HG03442 (cell line): ENCODE measurements around the gene IFNK.
"Not testable (repeated sequence)": the region's sequence is repeated elsewhere in the genome, so short reads cannot be mapped to it uniquely, and the experiment has no call there.

Experiments used
- ATAC-seq: cut with Tn5 transposase; IDR thresholded peaks from one replicate; pipeline ENCODE4 v1.9.1; 2021; ENCODE audit warnings: mild to moderate bottlenecking, moderate library complexity; ENCODE audit not compliant: unreplicated experiment

IFNK gene, protein sequence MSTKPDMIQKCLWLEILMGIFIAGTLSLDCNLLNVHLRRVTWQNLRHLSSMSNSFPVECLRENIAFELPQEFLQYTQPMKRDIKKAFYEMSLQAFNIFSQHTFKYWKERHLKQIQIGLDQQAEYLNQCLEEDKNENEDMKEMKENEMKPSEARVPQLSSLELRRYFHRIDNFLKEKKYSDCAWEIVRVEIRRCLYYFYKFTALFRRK

GRCh38 chr9:27524236-27524635, at the start of gene IFNK:
Gene IFNK (plus strand): TSS chr9:27524290. CDS start chr9:27524337, 47 bp downstream.
- ATAC-seq = no peak

- no peak for ATAC-seq
Measured at GRCh38 chr9:27474305-27474704, 49.8 kb upstream of the IFNK start.

GRCh38 chr9:27475057-27475595, 49.0 kb upstream of the IFNK start:
- no peak for ATAC-seq

DNA sequence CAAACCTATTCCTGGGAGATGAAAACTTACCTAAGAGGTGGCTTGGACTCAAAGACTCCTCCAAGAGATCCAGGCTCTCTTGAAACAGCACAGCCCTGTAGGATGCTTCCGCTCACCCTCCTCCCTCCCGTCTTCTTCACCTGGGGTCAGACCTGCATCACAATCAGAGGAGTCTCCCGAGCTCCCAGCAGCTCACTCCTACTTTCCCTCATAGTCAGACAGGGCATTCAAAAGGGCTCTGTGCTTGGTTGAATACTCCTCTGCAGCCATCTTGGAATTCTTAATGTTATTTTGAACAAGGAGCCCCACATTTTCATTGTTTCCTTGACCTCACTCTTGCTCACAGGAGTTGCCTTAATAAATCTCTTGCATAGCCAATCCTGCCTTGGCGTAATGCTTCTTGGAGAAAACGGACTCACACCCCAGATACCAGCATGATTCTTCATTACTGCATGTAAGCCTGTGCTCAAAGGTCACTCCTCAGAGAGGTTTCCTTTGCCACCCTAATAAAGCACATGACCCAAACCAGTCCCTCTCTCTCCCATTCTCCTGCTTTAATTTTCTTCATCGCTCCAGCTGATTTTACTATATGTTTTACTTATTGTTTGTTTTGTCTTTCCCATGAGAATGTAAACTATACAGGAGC, 47.1 kb upstream of the IFNK start:
- ATAC-seq = no peak

- ATAC-seq = no peak
Measured at GRCh38 chr9:27478322-27478721, 45.8 kb upstream of the IFNK start.

DNA sequence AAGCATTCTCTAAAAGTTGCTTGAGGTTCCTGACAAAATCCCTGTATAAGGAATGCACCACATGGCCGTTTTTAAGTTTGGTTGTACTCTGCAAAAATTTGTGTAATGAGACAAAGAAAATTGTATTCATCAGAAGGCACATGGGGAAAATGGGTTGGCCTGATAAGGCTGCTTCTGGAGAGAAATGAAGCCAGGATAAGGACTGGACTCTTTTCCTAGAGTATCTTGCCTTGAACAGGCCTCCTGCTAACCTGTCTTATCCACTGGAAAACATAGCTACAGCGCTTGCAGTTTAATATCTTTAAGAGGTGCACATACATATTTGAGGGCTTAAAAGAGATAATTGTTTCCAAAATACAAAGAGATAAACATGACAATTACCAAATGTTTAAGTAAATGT, 41.4 kb upstream of the IFNK start:
- no peak for ATAC-seq

- no peak for ATAC-seq
Measured at GRCh38 chr9:27483576-27483975, 40.5 kb upstream of the IFNK start.

DNA sequence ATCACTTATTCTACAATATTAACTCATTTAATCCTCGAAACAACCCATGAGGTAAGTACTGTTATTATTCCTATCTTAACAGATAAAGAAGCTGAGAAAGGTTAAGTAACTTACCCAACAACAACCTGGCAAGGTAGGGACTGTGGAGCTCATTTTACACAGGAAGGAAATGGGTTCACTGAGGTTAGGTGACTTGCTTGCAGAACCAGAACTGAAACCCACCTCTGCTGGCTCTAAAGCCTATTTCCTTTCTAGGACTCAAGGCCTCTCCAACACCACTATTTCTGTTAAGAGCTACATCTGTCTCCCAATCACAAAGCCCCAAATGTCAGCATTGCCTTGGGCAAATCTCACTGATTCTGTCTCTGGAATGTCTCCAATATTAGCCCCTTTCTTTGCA, 38.9 kb upstream of the IFNK start:
- peak; percentile 70 for ATAC-seq

DNA sequence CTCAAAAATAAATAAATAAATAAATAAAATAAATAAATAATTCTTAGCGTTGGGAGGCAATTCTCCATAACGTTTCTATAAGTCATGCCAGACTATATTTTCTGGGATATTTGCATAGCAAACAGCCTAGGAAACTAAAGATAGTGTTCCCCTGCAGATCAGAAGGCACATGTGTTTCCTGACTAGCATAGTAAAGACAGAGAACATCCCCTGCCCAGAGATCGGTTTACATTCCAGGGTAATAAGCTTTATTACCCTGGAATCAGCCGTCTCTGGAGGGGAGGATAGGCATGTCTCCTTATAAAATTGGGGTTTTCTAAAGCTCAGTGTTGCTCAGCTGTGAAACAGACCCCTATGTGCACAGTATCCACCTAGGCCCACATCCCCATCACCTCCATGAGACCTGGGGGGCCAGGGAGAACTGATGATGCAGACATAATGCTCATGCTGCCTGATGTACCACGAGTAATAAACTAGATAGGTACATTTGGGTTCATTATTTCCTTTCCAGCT, 36.9 kb upstream of the IFNK start:
- ATAC-seq = no peak

DNA sequence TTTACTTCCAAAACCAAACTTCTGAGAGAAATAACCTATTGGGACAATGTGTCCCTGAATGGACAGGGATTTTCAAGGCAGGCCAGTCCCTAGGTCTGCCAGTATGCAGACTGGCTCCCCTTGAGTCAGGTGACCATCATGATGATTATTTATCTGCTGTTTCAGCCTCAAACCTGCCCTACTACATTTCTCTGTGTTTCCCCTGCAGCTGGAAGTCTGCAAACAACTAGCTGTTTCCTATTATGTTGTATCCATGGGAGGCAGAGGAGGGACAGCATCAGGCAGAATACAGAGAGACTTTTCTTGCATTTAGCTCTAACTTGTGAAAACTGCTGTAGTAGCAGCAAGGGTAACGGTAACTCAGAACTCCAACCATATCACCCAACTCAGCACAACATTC, 36.2 kb upstream of the IFNK start:
- ATAC-seq = no peak

DNA sequence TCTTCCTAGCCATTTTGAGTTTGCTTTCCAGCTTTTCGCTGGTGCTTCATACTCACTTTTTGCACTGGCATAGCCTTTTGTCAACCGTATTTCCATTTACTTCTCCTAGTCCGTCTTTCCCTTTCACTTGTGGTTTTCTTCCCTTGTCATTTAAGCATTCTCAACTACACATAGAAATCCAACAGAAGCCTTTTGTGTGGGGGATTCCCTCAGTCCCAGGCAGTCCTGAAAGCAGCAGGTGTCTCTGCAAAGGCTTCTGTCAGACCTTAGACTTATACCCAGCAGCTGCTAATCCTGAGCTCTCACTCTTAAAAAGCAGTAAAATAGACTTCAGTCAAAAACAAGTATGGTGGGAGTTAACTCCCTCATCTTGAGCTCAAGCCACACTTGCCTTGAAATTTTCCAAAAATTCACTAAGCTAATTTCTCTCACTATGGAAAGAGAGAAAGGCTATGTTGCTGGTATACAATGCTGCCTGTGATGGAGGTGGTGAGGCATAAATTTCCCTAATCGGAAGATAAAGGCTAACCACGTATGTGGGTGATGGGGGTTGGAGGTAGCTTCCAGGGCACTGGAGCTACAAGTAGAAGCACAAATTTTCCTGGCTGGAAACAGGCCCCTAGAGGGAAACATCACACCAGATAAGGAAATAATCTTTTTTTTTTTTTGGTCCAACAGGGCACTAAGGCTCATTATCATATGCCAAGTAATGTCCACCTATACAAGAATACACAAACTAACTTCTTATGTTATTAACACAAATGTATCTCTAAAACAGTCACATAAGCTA, 34.8 kb upstream of the IFNK start:
- peak; percentile 85 for ATAC-seq

GRCh38 chr9:27491154-27491553, 32.9 kb upstream of the IFNK start:
- ATAC-seq = peak; percentile 45

DNA sequence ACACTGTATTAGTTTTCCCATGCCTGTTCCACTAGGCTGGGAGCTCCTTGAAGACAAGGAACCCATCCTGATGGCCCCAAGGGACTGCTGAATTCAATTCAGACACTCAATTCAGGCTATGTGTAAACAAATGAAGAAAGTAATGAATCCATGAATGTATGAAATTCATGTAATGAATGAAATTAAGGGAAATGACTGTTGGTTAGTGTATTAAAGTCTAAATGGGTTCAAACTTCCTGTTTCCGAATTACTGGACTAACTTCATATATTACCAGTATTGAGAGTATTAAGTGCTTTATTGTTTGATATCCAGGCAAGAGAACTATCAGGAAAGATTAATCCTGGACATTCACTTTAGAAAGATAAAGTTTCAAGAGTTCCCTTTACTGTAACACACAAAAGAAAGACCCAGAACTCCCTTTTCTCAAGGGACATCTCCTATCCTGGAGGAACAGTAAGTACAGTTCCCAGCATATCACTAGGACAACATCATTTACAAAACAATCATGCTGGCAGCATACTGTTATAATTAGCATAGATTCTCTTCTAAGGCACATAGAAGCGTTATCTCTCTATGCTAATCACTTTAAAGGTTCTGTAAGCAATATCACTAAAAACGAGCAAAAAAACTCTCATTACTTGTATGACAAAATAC, 28.5 kb upstream of the IFNK start:
- no peak for ATAC-seq

DNA sequence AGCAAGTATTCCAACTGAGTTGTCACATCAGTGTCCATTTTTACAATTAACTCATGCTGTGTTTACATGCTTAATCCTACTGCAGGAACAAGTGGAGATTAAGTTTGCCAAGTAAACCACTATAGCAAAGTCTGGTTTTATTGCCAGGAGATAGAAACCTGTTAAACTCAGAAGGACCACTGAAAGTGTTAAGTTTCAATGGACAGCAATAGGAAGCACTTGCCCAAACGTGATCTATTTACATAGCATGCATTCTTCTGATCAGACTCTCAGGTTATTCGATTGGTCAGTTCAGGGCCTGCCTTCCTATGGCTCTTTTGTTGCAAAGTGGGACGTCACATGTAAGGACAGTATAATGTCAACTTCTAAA, 28.0 kb upstream of the IFNK start:
- no peak for ATAC-seq

GRCh38 chr9:27497883-27498417, 26.1 kb upstream of the IFNK start:
- no peak for ATAC-seq

GRCh38 chr9:27499451-27499850, 24.6 kb upstream of the IFNK start:
- peak; percentile 73 for ATAC-seq

DNA sequence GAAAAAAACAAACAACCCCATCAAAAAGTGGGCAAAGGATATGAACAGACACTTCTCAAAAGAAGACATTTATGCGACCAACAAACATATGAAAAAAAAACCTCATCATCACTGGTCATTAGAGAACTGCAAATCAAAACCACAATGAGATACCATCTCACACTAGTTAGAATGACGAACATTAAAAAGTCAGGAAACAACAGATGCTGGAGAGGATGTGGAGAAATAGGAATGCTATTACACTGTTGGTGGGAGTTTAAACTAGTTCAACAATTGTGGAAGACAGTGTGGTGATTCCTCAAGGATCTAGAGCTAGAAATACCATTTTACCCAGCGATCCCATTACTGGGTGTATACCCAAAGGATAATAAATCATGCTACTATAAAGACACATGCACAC, 23.2 kb upstream of the IFNK start:
- not testable (repeated sequence) for ATAC-seq

- ATAC-seq = no peak
Measured at GRCh38 chr9:27503623-27504022, 20.5 kb upstream of the IFNK start.

DNA sequence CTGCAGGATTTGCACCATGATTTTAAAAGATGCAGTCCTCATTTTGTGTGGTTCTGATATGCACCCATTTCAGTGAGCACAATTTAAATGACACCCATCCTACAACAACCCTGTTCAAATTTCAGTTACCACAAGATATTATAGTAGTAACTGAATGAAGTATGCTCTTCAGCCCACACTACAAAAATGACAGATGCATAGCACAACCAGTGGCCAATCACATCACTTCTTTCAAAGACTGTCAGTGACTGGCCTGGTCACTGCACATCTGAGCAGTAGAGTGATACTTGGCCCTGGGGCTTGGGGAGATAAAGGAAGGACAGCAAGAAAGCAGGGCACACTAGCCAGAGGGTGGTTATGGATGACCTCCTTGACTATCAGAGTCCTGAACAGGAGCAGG, 19.8 kb upstream of the IFNK start:
- ATAC-seq = no peak

- ATAC-seq = no peak
Measured at GRCh38 chr9:27505744-27506161, 18.3 kb upstream of the IFNK start.

- ATAC-seq = no peak
Measured at GRCh38 chr9:27506981-27507380, 17.1 kb upstream of the IFNK start.
